GM12891 (cell line): ENCODE results near the gene TRPM3.

Source experiments
- POLR2A ChIP-seq: IDR thresholded peaks from 2 replicates; pipeline ENCODE4 v1.6.1; 2011; ENCODE audit warnings: low read depth, low read length, control low read depth
- POLR2AphosphoS5 ChIP-seq: IDR thresholded peaks from 2 replicates; pipeline ENCODE4 v1.6.1; 2011; ENCODE audit warnings: low read depth, low read length, control low read depth
- POU2F2 ChIP-seq: IDR thresholded peaks from 2 replicates; pipeline ENCODE4 v1.6.1; 2011; ENCODE audit warnings: low read depth, mild to moderate bottlenecking, control low read depth, low read length, moderate library complexity
- SPI1 ChIP-seq: IDR thresholded peaks from 2 replicates; pipeline ENCODE4 v1.6.1; 2011; ENCODE audit warnings: low read depth, low read length, control low read depth
- TAF1 ChIP-seq: IDR thresholded peaks from 2 replicates; pipeline ENCODE4 v1.6.1; 2011; ENCODE audit warnings: low read depth, low read length, control low read depth

GRCh38 chr9:70983723-70984295 lies 137.6 kb downstream of the TRPM3 start:
- no peak for TF ChIP-seq POLR2AphosphoS5
- TF ChIP-seq POLR2A: no peak
- TF ChIP-seq SPI1: no peak
- TF ChIP-seq TAF1: no peak
- no peak for TF ChIP-seq POU2F2
